Thoracic aorta (tissue), 2 donors: ENCODE results near the gene BASP1. TPM values are rescaled to one million over a fixed set of nuclear protein-coding genes. Genes with fewer than 3 reads are reported as not detected.

ENCODE experiments used
- ATAC-seq: fragments of 150-250 bp; one replicate; pipeline ENCODE4 v1.8.0; 2017; ENCODE audit warnings: low read depth; ENCODE audit not compliant: insufficient number of reproducible peaks, low FRiP score
- DNase-seq: peaks from one replicate; pipeline ENCODE4 v3.0.0-alpha.2; 2020; ENCODE audit warnings: low spot score
- H3K27ac ChIP-seq, 2 donors: fragments of 200-600 bp; sonication (generic); 1 replicate in 1 of 2; 2 replicates in 1 of 2; pipeline ENCODE4 v1.5.1; 2016; ENCODE audit warnings: mild to moderate bottlenecking in 2 of 2, moderate library complexity in 2 of 2
- H3K27me3 ChIP-seq: fragments of 200-600 bp; sonication (generic); replicated peaks from 2 replicates; pipeline ENCODE4 v1.6.0; 2016; ENCODE audit warnings: mild to moderate bottlenecking; ENCODE audit not compliant: insufficient read depth
- H3K36me3 ChIP-seq: fragments of 200-600 bp; sonication (generic); one replicate; pipeline ENCODE4 v1.5.1; 2016
- H3K4me1 ChIP-seq, 2 donors: fragments of 200-600 bp; sonication (generic); 1 replicate in 1 of 2; 2 replicates in 1 of 2; pipeline versions ENCODE4 v1.5.1 to v1.6.0; 2016; ENCODE audit warnings: low read depth in 2 of 2, mild to moderate bottlenecking in 1 of 2; ENCODE audit not compliant: control insufficient read depth in 1 of 2
- H3K4me3 ChIP-seq: fragments of 200-600 bp; sonication (generic); 2 replicates; pipeline ENCODE4 v1.5.1; 2016; ENCODE audit warnings: mild to moderate bottlenecking
- H3K9me3 ChIP-seq: fragments of 200-600 bp; sonication (generic); 2 replicates; pipeline ENCODE4 v1.5.1; 2016
- total RNA-seq, 2 donors: library from RNA; depleted of rRNA; stranded (reverse); fragments of >200 nt; gene quantifications; one replicate each; pipeline versions ENCODE4 v1.1.0 to v1.2.3, GENCODE V29; 2016
- TF ChIP-seq, protein P1 (sequence below): fragments of 200-600 bp; sonication (generic); IDR thresholded peaks from one replicate; pipeline ENCODE4 v1.5.1; 2019; ENCODE audit warnings: antibody characterized with exemption

Gene BASP1
- total RNA-seq, 2 donors from 2014 or later: 37.1 to 48.8 TPM

DNA sequence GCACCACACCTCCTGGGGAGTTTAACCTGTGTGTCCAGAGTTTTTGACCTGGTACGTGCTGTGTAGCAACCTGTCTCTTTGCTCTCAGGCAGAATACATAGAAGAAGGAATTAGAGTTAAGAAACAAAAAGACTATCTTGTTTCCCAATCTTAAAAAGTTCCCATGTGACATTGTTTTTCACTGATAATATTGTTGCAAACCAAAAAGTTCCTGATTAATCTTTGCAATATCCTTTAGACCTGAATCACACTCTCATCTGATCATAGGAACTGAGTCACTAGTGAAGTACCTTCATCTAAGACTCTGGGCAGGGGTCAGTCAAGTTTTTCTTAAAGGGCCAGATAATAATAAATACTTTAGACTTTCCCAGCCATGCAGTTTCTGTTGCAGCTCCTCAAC, 35.1 kb downstream of the BASP1 start:
- H3K27me3 ChIP-seq: no peaks in the 10 kb centered on the region
- no peaks in the 10 kb centered on the region for H3K36me3 ChIP-seq
- H3K9me3 ChIP-seq: no peaks in the 10 kb centered on the region
- ATAC-seq (no peak), DNase-seq (no peak)
- H3K4me3 ChIP-seq: no peak overlapping the region
- peaks cover 10 to 28% of the 10 kb centered on the region in 2 donors for H3K4me1 ChIP-seq
- TF ChIP-seq, protein P1, sequence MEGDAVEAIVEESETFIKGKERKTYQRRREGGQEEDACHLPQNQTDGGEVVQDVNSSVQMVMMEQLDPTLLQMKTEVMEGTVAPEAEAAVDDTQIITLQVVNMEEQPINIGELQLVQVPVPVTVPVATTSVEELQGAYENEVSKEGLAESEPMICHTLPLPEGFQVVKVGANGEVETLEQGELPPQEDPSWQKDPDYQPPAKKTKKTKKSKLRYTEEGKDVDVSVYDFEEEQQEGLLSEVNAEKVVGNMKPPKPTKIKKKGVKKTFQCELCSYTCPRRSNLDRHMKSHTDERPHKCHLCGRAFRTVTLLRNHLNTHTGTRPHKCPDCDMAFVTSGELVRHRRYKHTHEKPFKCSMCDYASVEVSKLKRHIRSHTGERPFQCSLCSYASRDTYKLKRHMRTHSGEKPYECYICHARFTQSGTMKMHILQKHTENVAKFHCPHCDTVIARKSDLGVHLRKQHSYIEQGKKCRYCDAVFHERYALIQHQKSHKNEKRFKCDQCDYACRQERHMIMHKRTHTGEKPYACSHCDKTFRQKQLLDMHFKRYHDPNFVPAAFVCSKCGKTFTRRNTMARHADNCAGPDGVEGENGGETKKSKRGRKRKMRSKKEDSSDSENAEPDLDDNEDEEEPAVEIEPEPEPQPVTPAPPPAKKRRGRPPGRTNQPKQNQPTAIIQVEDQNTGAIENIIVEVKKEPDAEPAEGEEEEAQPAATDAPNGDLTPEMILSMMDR: no peak
- H3K27ac ChIP-seq: no peak overlapping the region

DNA sequence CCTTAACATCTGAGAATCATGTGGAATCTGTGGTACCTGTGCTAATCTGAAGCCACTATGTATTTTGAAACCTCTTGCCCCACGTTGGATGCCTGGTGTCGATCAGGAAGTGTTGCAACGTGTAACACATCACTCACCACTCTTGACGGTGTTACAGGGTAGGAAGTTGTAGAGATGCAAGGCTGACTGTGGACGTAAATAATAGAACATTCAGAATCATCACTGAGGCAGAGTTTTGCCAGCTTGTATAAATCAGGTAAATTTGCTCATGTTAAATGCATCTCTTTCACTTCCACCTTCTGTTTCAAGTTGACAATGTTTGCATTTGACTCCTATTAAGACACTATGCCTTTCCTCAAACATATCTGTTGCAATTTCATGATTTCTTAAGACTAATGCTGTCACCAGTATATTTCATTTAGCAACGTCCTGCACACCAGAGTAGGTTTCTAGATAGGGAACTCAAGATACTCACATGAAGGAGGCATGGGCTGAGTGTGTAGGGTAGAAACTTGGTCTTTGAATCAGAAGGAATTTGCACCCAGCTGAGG, 38.1 kb downstream of the BASP1 start:
- no peak overlapping the region for H3K4me3 ChIP-seq
- TF ChIP-seq, protein P1: no peak
- H3K4me1 ChIP-seq: peaks cover 8 to 10% of the 10 kb centered on the region in 2 donors
- H3K27ac ChIP-seq: no peak overlapping the region
- H3K27me3 ChIP-seq: no peaks in the 10 kb centered on the region
- no peaks in the 10 kb centered on the region for H3K9me3 ChIP-seq
- ATAC-seq (no peak), DNase-seq (no peak)
- no peaks in the 10 kb centered on the region for H3K36me3 ChIP-seq

DNA sequence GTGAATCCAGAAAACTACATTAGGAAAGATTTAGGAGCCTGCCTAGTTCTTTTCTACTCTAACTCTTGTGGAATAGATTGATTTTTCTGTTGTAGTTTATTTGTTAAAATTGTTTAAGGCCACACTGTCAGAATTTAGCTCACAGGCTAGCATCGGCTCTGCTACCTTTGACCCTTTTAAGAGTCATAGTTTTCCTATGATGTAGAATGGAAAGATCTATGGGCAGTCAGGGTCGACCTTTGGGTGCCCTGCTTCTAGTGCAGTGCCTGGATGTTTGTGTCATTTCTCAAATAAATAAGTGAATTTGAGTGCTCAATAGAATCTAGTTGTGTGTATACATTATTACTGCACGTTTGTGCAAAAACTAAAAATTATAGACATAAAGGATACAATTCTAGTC, 38.7 kb downstream of the BASP1 start:
- H3K9me3 ChIP-seq: no peaks in the 10 kb centered on the region
- H3K27me3 ChIP-seq: no peaks in the 10 kb centered on the region
- no peak overlapping the region for H3K4me3 ChIP-seq
- ATAC-seq: no peak
- TF ChIP-seq, protein P1: no peak
- peaks cover 8 to 10% of the 10 kb centered on the region in 2 donors for H3K4me1 ChIP-seq
- no peak for DNase-seq
- H3K27ac ChIP-seq: no peak overlapping the region
- no peaks in the 10 kb centered on the region for H3K36me3 ChIP-seq

DNA sequence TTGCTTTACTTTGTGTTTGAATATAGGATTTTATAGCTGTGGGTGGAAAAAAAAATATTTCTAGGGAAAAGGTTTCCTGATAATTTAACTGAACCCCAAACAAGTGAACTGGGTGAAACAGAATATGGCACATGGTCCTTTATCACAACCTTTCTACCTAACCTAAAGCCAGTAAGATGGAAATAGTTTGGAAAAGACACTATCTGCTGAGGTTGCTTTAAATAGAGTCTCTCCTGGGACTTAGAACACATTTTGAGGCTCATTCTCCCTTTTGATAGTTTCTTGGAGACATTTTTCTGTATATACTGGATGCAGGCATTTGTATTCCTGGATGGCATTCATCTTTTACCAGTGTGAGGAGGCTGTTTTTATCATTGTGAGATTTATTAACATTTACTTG, 39.4 kb downstream of the BASP1 start:
- Histone ChIP-seq H3K36me3 (no peaks in the 10 kb centered on the region), H3K4me1 (peaks cover 8 to 9% of the 10 kb centered on the region in 2 donors), H3K9me3 (no peaks in the 10 kb centered on the region), H3K27me3 (no peaks in the 10 kb centered on the region), H3K4me3 (no peak overlapping the region), H3K27ac (no peak overlapping the region)
- no peak for ATAC-seq
- TF ChIP-seq, protein P1: no peak
- DNase-seq: no peak

DNA sequence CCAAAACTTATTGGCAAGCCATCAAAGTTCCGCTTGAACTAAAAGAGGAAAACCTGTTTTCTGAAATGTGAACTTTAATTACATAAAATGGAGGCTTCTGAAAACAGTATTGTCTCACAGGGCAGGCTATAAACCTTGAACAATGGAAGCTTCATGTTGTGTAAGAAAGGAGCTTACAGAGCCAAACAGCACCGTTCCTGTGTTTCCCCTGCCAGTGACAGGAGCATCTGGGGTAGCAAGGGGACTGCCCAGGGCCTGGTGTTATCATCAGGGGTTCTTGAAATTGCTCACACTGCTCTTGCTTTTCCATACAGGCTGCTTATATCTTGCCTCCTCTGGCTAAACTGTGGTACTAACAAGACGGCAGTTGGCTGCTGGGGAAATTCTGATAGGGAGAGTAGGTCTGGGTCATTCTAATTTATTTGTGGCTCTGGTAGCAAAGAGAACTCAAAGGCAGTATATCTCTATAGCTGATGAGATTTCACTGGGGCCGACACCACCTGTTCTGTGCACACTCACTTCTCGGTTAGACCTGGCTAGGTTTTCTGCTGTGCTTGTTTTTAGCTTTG, 40.4 kb downstream of the BASP1 start:
- ATAC-seq (no peak), DNase-seq (no peak)
- TF ChIP-seq, protein P1: no peak
- H3K36me3 ChIP-seq: no peaks in the 10 kb centered on the region
- no peak overlapping the region for H3K27ac ChIP-seq
- H3K4me1 ChIP-seq: peaks cover 0 to 8% of the 10 kb centered on the region in 2 donors
- no peak overlapping the region for H3K4me3 ChIP-seq
- H3K27me3 ChIP-seq: no peaks in the 10 kb centered on the region
- no peaks in the 10 kb centered on the region for H3K9me3 ChIP-seq
